GM18909 (cell line): Measurements from ENCODE around the gene ST14.
"Not testable (repeated sequence)": the region's sequence is repeated elsewhere in the genome, so short reads cannot be mapped to it uniquely, and the experiment has no call there.

Source experiments
- ATAC-seq: cut with Tn5 transposase; IDR thresholded peaks from one replicate; pipeline ENCODE4 v1.9.1; 2021; ENCODE audit warnings: mild to moderate bottlenecking; ENCODE audit not compliant: unreplicated experiment, poor library complexity

ST14 gene

GRCh38 chr11:130183878-130184610 is 24.5 kb downstream of the ST14 start:
- no peak for ATAC-seq

DNA sequence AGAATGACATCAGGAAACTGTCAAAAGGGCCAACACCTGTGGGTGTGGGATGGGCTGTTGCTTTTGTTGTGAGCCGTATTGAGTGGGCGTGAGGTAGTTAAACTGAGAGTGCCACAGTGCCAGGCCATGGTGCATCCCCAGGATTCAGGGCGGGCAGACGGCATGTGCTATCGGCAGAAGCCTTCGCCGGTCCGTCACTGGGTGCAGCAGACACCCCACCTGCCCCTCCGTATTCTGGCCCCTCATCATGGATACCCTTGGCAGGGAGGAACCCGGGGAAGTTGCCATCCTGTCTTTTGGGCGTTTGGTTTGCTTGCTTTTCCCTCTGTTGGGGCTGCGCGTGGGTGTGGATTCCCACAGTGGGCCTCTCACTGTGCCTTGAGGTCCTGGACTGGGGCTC is 27.5 kb downstream of the ST14 start:
- no peak for ATAC-seq

- no peak for ATAC-seq
Observed at GRCh38 chr11:130188047-130188446, 28.5 kb downstream of the ST14 start.

- ATAC-seq: no peak
Observed at GRCh38 chr11:130188585-130189347, 29.2 kb downstream of the ST14 start.

DNA sequence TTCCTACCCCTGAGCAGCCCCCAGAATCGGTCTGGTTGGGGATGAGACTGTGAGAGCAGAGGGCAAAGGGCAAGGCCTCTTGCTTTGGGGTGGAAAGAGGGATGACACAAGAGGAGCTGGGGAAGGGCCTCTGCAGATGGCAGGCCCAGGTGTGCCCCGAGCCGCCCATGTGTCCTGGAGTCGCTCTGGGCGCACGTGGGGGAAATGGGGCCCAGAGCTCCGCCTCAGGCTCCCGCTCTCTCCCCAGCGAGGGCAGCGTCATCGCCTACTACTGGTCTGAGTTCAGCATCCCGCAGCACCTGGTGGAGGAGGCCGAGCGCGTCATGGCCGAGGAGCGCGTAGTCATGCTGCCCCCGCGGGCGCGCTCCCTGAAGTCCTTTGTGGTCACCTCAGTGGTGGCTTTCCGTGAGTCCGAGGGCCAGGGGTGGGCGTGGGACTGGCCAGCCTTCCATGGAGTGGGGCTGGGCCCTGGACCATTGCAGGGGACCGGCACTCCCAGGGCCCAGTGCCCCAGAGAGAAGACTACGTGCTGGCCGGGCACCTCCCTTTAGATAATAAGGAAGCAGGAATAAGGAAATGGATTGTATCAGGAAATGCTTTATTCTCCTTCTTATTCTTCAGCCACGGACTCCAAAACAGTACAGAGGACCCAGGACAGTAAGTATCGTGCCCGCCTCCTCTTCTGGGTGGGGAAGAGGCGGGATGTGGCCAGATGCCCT is 30.1 kb downstream of the ST14 start:
- ATAC-seq: no peak

- no peak for ATAC-seq
Observed at GRCh38 chr11:130190371-130190881, 30.8 kb downstream of the ST14 start.

GRCh38 chr11:130191896-130192295 is 32.3 kb downstream of the ST14 start:
- ATAC-seq: no peak

DNA sequence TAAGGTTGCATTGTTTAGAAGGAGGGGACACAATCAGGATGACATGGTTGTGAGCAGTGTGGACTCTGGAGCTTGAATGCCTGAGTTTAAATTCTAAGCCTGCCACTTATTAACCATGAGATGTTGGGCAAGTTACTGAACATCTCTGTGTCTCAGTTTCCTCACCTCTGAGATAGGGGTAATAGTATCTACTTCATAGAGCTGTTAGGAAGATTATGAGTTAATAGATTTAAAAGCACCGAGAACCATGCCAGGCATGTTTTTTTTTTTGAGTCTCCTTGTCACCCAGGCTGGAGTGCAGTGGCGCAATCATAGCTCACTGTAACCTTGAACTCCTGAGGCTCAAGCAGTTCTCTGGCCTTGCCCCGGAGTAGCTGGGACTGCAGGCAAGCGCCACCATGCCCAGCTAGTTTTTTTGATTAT is 33.3 kb downstream of the ST14 start:
- ATAC-seq: no peak

GRCh38 chr11:130193551-130193950 is 34.0 kb downstream of the ST14 start:
- ATAC-seq: not testable (repeated sequence)

DNA sequence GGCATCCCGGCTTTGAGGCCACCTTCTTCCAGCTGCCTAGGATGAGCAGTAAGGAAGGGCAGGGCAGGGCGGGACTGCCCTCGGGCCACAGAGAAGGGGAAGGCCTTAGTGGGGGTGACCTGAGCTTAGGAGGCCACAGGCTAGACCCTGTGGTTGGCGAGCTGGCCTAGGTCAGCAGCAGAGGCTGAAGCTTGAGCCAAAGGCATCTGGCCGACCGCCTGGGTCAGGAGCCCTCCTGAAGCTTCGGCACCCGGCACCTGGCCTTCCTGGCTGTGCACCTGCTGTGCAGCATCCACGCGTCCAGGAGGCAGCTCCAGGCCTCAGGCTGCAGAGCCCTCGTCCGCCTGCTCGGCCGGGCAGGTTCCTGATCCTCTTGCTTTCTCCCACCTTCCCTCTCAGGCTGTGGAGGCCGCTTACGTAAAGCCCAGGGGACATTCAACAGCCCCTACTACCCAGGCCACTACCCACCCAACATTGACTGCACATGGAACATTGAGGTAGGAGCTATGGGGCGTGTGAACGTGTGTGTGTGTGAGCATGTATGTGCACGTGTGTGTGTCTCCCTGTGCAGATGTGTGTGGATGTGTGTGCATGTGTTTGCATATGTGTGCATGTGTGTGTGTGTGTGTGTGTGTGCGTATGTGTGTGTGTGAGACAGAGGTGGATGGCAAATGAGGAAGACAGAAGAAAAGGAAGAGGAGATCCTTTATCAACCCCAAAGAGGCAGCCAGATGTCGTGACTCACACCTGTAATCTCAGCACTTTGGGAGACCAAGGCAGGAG is 34.9 kb downstream of the ST14 start:
- ATAC-seq: no peak

DNA sequence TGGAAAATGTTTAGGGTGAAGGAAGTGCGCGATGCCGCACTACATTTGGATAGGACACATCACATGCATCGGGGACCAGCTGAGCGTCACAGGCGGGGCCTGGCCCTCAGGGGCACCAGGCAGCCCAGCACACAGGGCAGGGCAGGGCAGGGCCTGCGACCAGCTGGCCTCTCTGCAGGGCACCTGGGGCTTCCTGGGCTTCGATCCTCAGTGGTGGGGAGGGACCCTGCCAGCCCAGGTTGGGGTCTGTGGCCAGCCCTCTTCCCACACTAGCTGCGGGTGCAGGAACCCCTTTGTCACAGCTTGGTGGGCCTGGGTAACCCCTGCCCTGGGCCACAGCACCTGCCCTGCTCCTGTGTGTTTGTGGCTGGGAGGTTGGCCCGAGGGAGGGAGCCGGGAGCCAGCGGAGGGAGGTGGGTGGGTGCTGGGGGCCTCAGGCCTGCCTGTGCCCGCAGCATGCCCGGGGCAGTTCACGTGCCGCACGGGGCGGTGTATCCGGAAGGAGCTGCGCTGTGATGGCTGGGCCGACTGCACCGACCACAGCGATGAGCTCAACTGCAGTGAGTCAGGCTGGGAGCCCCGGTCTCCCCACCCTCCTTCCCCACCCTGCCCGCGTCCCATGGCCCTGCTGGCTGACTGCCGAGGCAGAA is 37.9 kb downstream of the ST14 start:
- no peak for ATAC-seq

- ATAC-seq: no peak
Observed at GRCh38 chr11:130198292-130198691, 38.7 kb downstream of the ST14 start.

GRCh38 chr11:130198964-130199363 is 39.4 kb downstream of the ST14 start:
- no peak for ATAC-seq

DNA sequence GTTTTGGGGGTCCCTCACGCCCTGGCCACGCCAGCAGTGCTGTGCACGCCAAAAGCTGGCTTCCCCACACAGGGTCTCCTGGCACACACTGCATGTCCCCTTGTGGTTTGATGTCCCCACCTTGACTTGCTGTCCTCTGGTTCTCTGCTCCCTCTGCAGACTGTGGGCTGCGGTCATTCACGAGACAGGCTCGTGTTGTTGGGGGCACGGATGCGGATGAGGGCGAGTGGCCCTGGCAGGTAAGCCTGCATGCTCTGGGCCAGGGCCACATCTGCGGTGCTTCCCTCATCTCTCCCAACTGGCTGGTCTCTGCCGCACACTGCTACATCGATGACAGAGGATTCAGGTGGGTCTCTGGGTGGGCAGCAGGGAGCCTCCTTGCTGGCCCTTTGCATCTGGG is 40.2 kb downstream of the ST14 start:
- ATAC-seq: no peak

GRCh38 chr11:130201026-130201425 is 41.4 kb downstream of the ST14 start:
- ATAC-seq: no peak

- ATAC-seq: no peak
Observed at GRCh38 chr11:130202009-130202817, 42.6 kb downstream of the ST14 start.

DNA sequence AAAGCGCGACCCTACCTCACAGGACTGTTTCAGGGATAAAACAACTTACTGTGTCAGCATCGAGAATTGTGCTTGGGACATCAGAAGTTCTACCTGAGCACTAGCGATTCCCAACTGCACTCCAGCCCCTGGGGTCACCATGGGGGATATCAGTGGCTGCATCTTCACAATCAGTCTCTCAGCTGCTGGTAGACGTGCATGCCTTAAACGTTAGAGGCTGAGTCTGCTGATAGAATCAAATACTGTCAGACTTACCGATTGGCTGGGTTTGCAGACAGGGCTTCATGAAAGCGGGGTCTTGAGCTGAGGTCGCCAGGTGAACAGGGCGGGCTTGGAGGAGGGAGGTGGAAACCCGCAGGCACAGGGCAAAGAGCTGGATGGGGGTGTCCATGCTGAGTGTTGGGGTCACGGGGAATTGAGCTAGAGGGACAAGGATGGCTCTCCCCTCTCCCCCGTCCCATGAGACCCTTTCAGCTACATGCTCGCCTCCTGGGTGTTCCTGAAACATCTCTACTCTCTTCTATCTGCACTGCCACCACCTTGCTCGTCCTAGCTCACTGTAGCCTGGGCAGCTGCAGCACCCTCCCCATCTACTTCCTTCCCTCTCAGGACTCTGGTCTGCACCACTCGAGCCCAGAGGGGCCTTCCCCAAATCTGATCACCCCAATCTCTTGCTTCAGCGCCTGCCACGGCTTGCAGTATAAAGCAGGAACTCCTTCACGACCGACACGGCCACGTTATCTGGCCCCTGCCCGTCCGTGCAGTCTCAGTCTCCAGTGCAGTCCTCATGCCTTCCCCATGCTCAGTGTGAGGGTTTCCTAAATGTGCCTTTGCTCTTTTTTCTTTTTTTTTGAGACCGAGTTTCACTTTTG is 43.5 kb downstream of the ST14 start:
- ATAC-seq: no peak
